ENCODE data around the gene TIMM10B.
"Not testable (repeated sequence)": the region's sequence is repeated elsewhere in the genome, so short reads cannot be mapped to it uniquely, and the experiment has no call there.

TIMM10B gene

DNA sequence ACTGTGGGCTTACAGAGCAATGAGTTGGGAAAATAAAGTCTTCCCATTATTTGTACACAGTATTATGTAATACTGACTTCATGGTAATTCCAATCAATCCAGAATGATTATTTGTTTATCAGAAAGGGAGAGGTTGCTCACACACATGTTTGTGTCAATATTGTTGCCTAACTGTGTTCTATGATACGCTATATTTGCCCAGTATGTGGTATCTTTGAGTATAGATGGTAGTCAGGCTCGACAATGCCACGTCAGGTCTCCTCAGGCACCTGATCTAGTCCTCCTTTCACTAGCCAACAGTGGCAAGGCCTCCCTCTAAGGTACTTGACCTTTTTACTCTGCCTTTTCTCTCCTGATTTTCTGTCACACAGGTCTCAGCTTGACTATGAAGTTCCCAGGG, 21.1 kb downstream of the TIMM10B start:
- DNase-seq (ENCODE audit: low read depth): no peak
- H3K4me3 ChIP-seq (ENCODE audit: low read depth, low read length): no peak overlapping the region
- TF ChIP-seq, protein P1, sequence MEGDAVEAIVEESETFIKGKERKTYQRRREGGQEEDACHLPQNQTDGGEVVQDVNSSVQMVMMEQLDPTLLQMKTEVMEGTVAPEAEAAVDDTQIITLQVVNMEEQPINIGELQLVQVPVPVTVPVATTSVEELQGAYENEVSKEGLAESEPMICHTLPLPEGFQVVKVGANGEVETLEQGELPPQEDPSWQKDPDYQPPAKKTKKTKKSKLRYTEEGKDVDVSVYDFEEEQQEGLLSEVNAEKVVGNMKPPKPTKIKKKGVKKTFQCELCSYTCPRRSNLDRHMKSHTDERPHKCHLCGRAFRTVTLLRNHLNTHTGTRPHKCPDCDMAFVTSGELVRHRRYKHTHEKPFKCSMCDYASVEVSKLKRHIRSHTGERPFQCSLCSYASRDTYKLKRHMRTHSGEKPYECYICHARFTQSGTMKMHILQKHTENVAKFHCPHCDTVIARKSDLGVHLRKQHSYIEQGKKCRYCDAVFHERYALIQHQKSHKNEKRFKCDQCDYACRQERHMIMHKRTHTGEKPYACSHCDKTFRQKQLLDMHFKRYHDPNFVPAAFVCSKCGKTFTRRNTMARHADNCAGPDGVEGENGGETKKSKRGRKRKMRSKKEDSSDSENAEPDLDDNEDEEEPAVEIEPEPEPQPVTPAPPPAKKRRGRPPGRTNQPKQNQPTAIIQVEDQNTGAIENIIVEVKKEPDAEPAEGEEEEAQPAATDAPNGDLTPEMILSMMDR (IDR thresholded peaks at IDR 0.05; ENCODE audit: control insufficient read depth, extremely low read depth, insufficient read depth): no peak

DNA sequence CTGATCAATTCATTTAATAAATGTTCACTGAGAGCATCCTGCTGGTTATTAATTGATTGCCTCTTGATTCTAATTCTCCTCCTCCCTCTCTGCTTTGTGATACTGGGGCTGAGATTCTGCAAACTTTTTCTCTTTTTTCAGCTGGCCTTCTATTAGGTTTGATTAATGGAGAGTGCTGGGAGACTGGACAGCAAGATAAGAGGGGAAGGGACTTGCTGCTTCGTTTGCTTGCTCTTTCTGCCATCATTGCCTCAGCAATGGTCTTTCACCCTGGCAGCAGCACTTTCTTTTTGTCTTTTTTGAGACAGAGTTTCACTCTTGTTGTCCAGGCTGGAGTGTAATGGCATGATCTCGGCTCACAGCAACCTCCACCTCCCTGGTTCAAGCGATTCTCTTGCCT, 22.9 kb downstream of the TIMM10B start:
- no peak for DNase-seq (ENCODE audit: low read depth)
- H3K4me3 ChIP-seq (ENCODE audit: low read depth, low read length): no peak overlapping the region

DNA sequence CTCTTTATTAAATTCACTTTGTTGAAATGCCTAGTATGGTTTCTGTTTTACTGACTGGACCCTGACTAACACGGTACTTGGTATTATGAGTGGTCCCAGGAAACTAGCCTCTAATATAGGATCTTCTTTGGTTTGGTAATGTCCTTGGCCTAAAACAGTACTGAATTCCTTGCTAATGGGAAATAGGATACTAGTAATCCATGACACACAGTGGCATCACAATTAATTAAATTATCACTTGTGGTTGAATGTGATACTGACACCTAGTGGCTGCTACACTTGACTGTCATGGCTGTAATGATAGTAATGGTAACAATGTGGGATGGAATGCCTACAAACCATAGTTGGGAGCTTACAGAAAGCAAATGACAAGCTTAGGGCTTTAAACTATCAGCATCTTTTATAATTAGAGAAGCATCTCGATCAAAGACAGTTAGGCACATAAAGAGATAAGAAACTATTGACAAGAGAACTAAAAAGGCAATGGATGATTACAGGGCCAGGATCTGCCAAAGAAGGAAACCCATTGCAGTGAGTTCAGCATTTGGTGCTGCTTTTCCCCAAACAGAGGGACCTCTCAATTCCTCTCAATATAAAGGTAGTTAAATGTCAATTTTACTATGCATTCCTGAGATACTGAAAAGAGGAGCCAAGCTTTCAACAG, 24.4 kb downstream of the TIMM10B start:
- H3K4me3 ChIP-seq (ENCODE audit: low read depth, low read length): no peak overlapping the region
- peak; percentile 28 for DNase-seq (ENCODE audit: low read depth)
- TF ChIP-seq, protein P1 (IDR thresholded peaks at IDR 0.05; ENCODE audit: control insufficient read depth, extremely low read depth, insufficient read depth): peak; percentile 92

More for the DNA sequence above, 22.9 kb downstream of the TIMM10B start:
- TF ChIP-seq, protein P1 (IDR thresholded peaks at IDR 0.05; ENCODE audit: control insufficient read depth, extremely low read depth, insufficient read depth): no peak

DNA sequence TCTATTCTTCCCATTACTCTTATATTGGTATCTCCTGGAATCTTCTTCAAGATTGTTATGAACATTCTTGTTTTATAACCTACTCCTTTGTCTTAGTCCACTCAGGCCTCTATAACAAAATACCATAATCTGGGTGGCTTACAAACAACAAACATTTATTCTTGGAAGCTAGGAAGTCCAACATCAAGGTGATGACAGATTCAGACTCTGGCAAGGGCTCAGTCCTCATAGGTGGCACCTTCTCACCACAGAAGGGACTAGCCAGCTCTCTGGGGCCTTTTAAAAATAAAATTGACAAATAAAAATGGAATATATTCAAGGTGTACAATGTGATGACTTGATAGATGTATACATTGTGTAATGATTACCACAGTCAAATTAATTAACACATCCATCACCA, 35.6 kb downstream of the TIMM10B start:
- H3K4me3 ChIP-seq (ENCODE audit: low read depth, low read length): no peak overlapping the region
- DNase-seq (ENCODE audit: low read depth): no peak
- TF ChIP-seq, protein P1 (IDR thresholded peaks at IDR 0.05; ENCODE audit: control insufficient read depth, extremely low read depth, insufficient read depth): no peak

DNA sequence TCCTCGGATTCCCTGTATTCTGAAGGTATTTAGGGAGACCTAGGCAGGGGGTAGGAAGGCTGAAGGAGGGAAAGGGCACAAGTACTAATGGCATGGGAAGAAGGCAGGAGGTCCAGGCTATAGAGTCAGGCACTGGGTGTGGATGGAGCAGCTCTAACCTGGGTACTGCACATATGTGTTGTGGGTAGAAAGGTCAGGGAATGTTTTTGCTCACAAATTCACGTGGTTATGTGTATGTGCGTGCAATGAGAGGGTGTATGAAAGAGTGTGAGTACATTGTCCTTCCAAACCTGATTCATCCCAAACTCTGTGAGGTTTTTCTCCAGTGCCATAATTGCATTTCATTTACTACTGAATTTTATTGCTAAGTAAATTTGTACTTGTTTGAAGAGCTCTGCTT, 39.0 kb downstream of the TIMM10B start:
- DNase-seq (ENCODE audit: low read depth): no peak
- no peak overlapping the region for H3K4me3 ChIP-seq (ENCODE audit: low read depth, low read length)
- TF ChIP-seq, protein P1 (IDR thresholded peaks at IDR 0.05; ENCODE audit: control insufficient read depth, extremely low read depth, insufficient read depth): no peak

DNA sequence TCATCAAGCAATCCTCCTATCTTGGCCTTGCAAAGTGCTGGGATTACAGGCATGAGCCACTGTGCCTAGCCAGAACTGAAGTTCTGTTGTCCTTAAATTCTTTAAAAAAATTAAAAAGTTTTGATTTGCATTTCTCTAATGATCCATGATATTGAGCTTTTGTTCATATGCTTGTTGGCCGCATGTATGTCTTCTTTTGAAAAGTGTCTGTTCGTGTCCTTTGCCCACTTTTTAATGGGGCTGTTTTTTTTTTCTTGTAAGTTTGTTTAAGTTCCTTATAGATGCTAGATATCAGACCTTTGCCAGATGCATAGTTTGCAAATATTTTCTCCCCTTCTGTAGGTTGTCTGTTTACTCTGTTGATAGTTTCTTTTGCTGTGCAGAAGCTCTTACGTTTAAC, 40.6 kb downstream of the TIMM10B start:
- H3K4me3 ChIP-seq (ENCODE audit: low read depth, low read length); DNase-seq (ENCODE audit: low read depth): not testable (repeated sequence)

DNA sequence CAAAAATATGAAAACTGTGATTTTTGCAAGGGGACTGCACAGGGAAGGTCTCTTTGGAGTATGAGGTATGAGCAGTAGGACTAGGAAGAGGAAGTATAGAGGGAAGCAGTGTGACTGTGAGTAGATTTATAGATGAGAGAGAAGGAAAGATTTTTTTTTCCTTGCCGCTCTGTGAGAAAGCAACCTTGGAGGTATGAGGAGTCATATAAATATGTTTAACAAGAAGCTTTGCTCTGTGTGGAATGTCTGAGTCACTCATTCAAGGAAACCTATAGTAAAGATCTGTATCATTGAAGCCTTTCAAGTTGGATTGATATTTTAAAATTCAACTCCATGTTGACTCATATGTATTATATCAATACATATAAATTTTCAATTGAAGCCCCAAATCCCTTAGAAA, 42.0 kb downstream of the TIMM10B start:
- DNase-seq (ENCODE audit: low read depth): peak; percentile 31
- no peak overlapping the region for H3K4me3 ChIP-seq (ENCODE audit: low read depth, low read length)
- TF ChIP-seq, protein P1 (IDR thresholded peaks at IDR 0.05; ENCODE audit: control insufficient read depth, extremely low read depth, insufficient read depth): no peak

Measured in LNCaP clone FGC (cell line).